ENCODE data around the gene RELB. TPM values are rescaled to one million over a fixed set of nuclear protein-coding genes. Genes with fewer than 3 reads are reported as not detected.
A peak's percentile ranks its signal among the peaks of the same experiment; 100 is the strongest.

RELB gene, protein sequence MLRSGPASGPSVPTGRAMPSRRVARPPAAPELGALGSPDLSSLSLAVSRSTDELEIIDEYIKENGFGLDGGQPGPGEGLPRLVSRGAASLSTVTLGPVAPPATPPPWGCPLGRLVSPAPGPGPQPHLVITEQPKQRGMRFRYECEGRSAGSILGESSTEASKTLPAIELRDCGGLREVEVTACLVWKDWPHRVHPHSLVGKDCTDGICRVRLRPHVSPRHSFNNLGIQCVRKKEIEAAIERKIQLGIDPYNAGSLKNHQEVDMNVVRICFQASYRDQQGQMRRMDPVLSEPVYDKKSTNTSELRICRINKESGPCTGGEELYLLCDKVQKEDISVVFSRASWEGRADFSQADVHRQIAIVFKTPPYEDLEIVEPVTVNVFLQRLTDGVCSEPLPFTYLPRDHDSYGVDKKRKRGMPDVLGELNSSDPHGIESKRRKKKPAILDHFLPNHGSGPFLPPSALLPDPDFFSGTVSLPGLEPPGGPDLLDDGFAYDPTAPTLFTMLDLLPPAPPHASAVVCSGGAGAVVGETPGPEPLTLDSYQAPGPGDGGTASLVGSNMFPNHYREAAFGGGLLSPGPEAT
- 10 to 100 TPM in 1 of 4 donors, 1 to 10 TPM in 3; 4.8 to 11.8 (median 7.6) TPM for total RNA-seq

DNA sequence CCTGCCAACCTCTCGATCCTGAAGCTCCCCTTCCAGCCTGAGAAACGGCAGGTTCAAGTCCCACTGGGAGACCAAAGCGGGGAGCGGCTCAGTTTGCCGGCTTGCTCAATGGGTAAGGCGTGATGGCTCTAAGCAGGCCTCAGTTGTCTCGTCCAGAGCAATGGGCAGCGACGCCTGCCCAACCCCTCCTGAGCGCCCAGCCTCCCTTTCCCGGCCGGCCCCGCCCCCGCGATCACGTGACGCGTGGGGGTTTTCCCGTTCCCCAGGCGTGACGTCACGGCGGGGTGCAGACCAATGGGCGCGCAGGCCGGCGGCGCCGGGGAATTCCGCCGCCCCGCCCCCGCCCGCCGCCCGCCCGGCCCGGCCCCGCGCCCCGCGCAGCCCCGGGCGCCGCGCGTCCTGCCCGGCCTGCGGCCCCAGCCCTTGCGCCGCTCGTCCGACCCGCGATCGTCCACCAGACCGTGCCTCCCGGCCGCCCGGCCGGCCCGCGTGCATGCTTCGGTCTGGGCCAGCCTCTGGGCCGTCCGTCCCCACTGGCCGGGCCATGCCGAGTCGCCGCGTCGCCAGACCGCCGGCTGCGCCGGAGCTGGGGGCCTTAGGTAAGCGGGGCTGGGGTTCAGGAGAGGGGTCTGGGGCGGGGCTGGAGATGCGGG lies at the start of gene RELB:
Gene RELB, plus strand, starts transcription at position 378 of the 653 bp plus-strand sequence. Its CDS starts 116 bp downstream, at position 494.
- peak within 1 kb of the TSS; percentile 82 to 96 (median 90) for H3K4me3 ChIP-seq
- peak; percentile 59 for DNase-seq
- 0% methylated on average over 1 of the region's 79 CpGs; no CpG with 5 or more reads in 1 of the 2 donors for WGBS, 2 donors
- H3K27ac ChIP-seq = peak within 1 kb of the TSS; percentile 98 to 99 (median 99)
- peaks cover 0 to 16% (median 0%) of the 10 kb centered on the region in 3 donors for H3K36me3 ChIP-seq
- H3K4me1 ChIP-seq = peaks cover 7 to 16% (median 11%) of the 10 kb centered on the region in 3 donors
- TF ChIP-seq POLR2A (IDR thresholded peaks at IDR 0.05) = no peak
- TF ChIP-seq, protein P1, sequence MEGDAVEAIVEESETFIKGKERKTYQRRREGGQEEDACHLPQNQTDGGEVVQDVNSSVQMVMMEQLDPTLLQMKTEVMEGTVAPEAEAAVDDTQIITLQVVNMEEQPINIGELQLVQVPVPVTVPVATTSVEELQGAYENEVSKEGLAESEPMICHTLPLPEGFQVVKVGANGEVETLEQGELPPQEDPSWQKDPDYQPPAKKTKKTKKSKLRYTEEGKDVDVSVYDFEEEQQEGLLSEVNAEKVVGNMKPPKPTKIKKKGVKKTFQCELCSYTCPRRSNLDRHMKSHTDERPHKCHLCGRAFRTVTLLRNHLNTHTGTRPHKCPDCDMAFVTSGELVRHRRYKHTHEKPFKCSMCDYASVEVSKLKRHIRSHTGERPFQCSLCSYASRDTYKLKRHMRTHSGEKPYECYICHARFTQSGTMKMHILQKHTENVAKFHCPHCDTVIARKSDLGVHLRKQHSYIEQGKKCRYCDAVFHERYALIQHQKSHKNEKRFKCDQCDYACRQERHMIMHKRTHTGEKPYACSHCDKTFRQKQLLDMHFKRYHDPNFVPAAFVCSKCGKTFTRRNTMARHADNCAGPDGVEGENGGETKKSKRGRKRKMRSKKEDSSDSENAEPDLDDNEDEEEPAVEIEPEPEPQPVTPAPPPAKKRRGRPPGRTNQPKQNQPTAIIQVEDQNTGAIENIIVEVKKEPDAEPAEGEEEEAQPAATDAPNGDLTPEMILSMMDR (IDR thresholded peaks at IDR 0.05) = peak in 1 of 6 experiments; percentile 3
- H3K9me3 ChIP-seq = no peaks in the 10 kb centered on the region
- H3K27me3 ChIP-seq = no peaks in the 10 kb centered on the region
- intact Hi-C loops (cut with DNase I) = no loop called here

DNA sequence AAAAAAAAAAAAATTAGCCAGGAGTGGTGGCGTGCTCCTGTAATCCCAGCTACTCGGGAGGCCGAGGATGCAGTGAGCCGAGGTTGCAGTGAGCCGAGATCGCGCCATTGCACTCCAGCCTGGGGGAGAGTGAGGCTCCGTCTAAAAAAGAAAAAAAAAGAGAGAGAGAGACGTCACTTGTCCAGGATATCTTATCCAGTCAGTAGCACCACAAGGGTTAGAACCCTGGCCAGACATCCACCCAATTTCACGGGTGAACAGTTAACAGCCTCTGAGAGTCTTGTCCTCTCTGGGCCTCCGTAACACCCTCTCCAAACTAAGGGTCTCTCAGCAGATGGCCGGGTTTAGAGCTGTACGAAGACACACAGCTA lies 47.0 kb upstream of the RELB start:
- peak overlapping the region; percentile 72 to 100 (median 100) for H3K4me3 ChIP-seq
- peaks cover 31 to 60% (median 32%) of the 10 kb centered on the region in 3 donors for H3K4me1 ChIP-seq
- no peak for TF ChIP-seq POLR2A (IDR thresholded peaks at IDR 0.05)
- TF ChIP-seq, protein P1 (IDR thresholded peaks at IDR 0.05) = no peak
- WGBS, 2 donors = 30 to 31% methylated on average over 13 of the region's 13 CpGs
- DNase-seq = no peak
- no peaks in the 10 kb centered on the region for H3K27me3 ChIP-seq
- H3K27ac ChIP-seq = peak overlapping the region; percentile 89 to 99 (median 98)
- no peaks in the 10 kb centered on the region for H3K9me3 ChIP-seq
- intact Hi-C loops (cut with DNase I) = loop anchor here (5.0 kb wide), 1 partner anchor 52 kb away; no protein-coding TSS in a partner anchor
- H3K36me3 ChIP-seq = peaks cover 0 to 12% (median 0%) of the 10 kb centered on the region in 3 donors

DNA sequence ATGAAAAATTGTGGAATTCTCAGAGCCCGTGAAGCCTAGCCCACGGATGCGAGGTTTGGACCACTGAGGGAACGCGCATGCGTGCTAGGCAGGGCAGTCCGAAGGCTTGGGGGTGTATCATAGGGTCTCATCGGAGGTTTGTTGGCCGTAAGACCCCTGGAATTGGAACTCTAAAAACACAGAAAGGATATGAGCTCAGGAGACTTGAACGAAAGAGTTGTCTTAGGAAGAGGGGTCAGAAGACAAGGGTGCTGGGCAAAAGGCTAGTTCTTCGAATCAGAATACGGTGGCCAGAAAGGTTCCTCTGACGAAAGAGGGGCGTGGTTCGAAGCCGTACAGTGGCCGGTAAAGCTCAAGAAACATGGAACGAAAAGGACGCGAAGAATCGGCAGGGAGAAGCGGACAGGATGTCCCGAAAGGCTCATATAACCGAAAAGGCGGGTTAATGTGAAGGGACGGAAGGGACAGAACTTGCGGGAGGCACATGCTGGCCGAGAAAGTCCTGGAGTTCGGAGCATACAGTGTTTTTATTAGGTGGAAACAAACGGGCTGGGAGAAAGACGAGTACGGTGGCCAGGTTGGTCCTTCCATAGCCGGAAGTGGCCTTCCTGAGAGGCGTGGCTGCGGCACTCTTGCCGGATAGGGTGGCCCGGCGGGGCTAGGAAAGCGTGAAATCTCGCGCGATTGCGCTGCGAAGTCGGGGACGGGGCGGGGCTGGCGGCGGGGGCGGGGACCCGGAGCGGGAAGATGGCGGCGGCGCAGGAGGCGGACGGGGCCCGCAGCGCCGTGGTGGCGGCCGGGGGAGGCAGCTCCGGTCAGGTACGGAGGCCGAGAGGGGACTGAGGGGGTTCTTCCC lies 46.4 kb upstream of the RELB start, which contains the start of gene CLPTM1:
Gene CLPTM1, plus strand, starts transcription at position 732 of the 856 bp plus-strand sequence. Its CDS starts 16 bp downstream, at position 748.
- Histone ChIP-seq H3K36me3 (peaks cover 0 to 12% (median 0%) of the 10 kb centered on the region in 3 donors), H3K27me3 (no peaks in the 10 kb centered on the region), H3K27ac (peak within 1 kb of the TSS; percentile 89 to 99 (median 98)), H3K4me1 (peaks cover 31 to 60% (median 32%) of the 10 kb centered on the region in 3 donors), H3K4me3 (peak within 1 kb of the TSS; percentile 72 to 100 (median 100)), H3K9me3 (no peaks in the 10 kb centered on the region)
- WGBS, 2 donors = 0 to 2% methylated on average over 33 to 53 of the region's 65 CpGs
- peak; percentile 82 for DNase-seq
- intact Hi-C loops (cut with DNase I) = loop anchor here (5.0 kb wide), 1 partner anchor 53 kb away; no protein-coding TSS in a partner anchor
- TF ChIP-seq, protein P1 (IDR thresholded peaks at IDR 0.05) = peak in 4 of 6 experiments; percentile 4 to 41 (median 20)
- TF ChIP-seq POLR2A (IDR thresholded peaks at IDR 0.05) = peak in 3 of 4 donors; percentile 44 to 77 (median 48)

DNA sequence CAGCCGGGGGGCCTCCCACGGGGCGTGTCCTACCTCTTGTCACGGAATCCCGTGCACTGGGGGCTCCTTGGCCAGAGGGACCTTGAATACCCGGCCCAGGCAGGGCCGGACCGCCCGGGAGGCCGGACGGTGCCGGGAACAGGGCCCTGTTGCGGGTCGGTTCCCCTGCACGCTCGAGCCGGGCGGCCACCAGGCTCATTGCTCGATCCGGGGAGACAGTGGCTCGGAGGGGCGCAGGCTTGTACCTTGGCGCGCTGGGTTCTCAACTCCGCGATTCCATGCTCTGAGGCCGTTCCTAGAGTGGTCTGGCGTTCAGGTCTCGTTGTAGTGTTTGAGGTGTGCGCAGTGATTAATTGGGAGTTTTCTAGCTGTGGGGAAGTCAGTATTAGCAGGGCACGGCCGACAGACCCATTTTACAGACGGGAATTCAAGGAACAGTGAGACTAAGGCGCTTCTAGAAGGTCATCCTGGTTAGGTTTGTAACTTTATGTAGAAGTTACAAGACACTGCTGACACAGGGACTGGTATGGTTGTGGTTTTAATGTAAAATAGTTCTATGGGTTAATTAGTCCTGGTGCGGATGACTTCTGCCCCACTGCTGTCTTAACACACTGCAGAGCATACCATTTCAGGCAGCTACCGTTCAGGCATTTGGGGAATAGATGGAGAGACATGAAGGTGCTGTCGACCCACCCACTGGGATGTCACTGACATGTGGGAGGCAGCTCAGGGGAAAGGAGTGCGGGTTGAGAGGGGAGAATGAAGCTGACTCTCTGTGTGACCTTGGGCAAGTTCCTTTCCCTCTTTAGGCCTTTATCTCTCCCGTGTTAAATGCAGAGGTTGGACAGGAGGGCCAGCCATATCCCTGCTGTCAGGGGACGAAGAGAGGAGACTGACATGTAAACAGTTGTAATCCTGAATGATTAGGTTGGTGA lies 45.5 kb upstream of the RELB start:
- no peak for TF ChIP-seq POLR2A (IDR thresholded peaks at IDR 0.05)
- TF ChIP-seq, protein P1 (IDR thresholded peaks at IDR 0.05) = no peak
- H3K36me3 ChIP-seq = peaks cover 0 to 13% (median 0%) of the 10 kb centered on the region in 3 donors
- DNase-seq = no peak
- no peaks in the 10 kb centered on the region for H3K27me3 ChIP-seq
- 8 to 18% methylated on average over 11 to 12 of the region's 40 CpGs for WGBS, 2 donors
- intact Hi-C loops (cut with DNase I) = no loop called here
- H3K9me3 ChIP-seq = no peaks in the 10 kb centered on the region
- H3K4me3 ChIP-seq = peak overlapping the region; percentile 72 to 100 (median 100)
- peaks cover 31 to 59% (median 35%) of the 10 kb centered on the region in 3 donors for H3K4me1 ChIP-seq
- peak overlapping the region; percentile 89 to 99 (median 98) for H3K27ac ChIP-seq
